Activated T-helper 1 cell treated with anti-CD3 and anti-CD28 coated beads, Interleukin-12 subunit alpha, Interleukin-12 subunit beta, Interleukin-2, Interleukin-4 antibody, amounts not matched to agents 30 ng/mL and 10 ng/mL and 1 ng/mL, durations not matched to agents 14 hours and 24 hours and 36 hours (primary cell): Measurements from ENCODE around the gene OSMR. TPM values are rescaled to one million over a fixed set of nuclear protein-coding genes. Genes with fewer than 3 reads are reported as not detected.

Experiments
- DNase-seq: peaks from one replicate; pipeline ENCODE4 v3.0.0; 2021; ENCODE audit warnings: low spot score
- H3K27ac Mint-ChIP-seq: one replicate; pipeline ENCODE4 v1.8.0; 2021; ENCODE audit warnings: mild to moderate bottlenecking, mixed read lengths
- H3K27me3 Mint-ChIP-seq: one replicate; pipeline ENCODE4 v1.8.0; 2022; ENCODE audit warnings: mild to moderate bottlenecking, moderate library complexity, mixed read lengths; ENCODE audit not compliant: insufficient read depth
- H3K36me3 Mint-ChIP-seq: one replicate; pipeline ENCODE4 v1.8.0; 2021; ENCODE audit warnings: low read depth, mixed read lengths
- H3K4me1 Mint-ChIP-seq: one replicate; pipeline ENCODE4 v1.8.0; 2021; ENCODE audit warnings: low read depth, mixed read lengths
- H3K4me3 Mint-ChIP-seq: one replicate; pipeline ENCODE4 v1.8.0; 2021; ENCODE audit warnings: mild to moderate bottlenecking, moderate library complexity, mixed read lengths
- H3K9me3 Mint-ChIP-seq: one replicate; pipeline ENCODE4 v1.8.0; 2021; ENCODE audit warnings: mixed read lengths
- intact Hi-C: fragments of 100-400 bp; cut with micrococcal nuclease; formaldehyde crosslinking; loops from one replicate; pipeline ENCODE4 v1.15.1; 2024
- total RNA-seq: library from RNA; stranded (reverse); gene quantifications from 2 replicates; pipeline ENCODE4 v1.2.3, GENCODE V29; 2022

OSMR gene
- total RNA-seq, 1 donor from 2014 or later, result not detected

GRCh38 chr5:38867032-38867398 lies 21.2 kb downstream of the OSMR start:
- H3K9me3 Mint-ChIP-seq, result peaks cover 19% of the 10 kb centered on the region
- DNase-seq, result no peak
- intact Hi-C loops, result no loop called here
- no peaks in the 10 kb centered on the region for H3K4me1 Mint-ChIP-seq
- H3K4me3 Mint-ChIP-seq, result no peak overlapping the region
- H3K27me3 Mint-ChIP-seq, result no peaks in the 10 kb centered on the region
- H3K36me3 Mint-ChIP-seq, result no peaks in the 10 kb centered on the region
- no peak overlapping the region for H3K27ac Mint-ChIP-seq

GRCh38 chr5:38867416-38867815 lies 21.6 kb downstream of the OSMR start:
- no peak for DNase-seq
- no peaks in the 10 kb centered on the region for H3K27me3 Mint-ChIP-seq
- H3K4me3 Mint-ChIP-seq, result no peak overlapping the region
- H3K27ac Mint-ChIP-seq, result no peak overlapping the region
- peaks cover 19% of the 10 kb centered on the region for H3K9me3 Mint-ChIP-seq
- intact Hi-C loops, result no loop called here
- H3K36me3 Mint-ChIP-seq, result no peaks in the 10 kb centered on the region
- no peaks in the 10 kb centered on the region for H3K4me1 Mint-ChIP-seq

GRCh38 chr5:38870595-38870994 lies 24.8 kb downstream of the OSMR start:
- intact Hi-C loops, result no loop called here
- no peaks in the 10 kb centered on the region for H3K27me3 Mint-ChIP-seq
- no peak overlapping the region for H3K4me3 Mint-ChIP-seq
- no peaks in the 10 kb centered on the region for H3K9me3 Mint-ChIP-seq
- no peaks in the 10 kb centered on the region for H3K36me3 Mint-ChIP-seq
- no peak for DNase-seq
- H3K27ac Mint-ChIP-seq, result no peak overlapping the region
- H3K4me1 Mint-ChIP-seq, result no peaks in the 10 kb centered on the region

- Mint-ChIP-seq H3K9me3 (no peaks in the 10 kb centered on the region), H3K4me1 (no peaks in the 10 kb centered on the region), H3K4me3 (no peak overlapping the region), H3K27me3 (no peaks in the 10 kb centered on the region), H3K36me3 (no peaks in the 10 kb centered on the region), H3K27ac (no peak overlapping the region)
- no peak for DNase-seq
- intact Hi-C loops, result no loop called here
Observed at GRCh38 chr5:38871058-38871605, 25.3 kb downstream of the OSMR start.

GRCh38 chr5:38871790-38872551 lies 26.2 kb downstream of the OSMR start:
- Mint-ChIP-seq H3K36me3 (no peaks in the 10 kb centered on the region), H3K27me3 (no peaks in the 10 kb centered on the region), H3K27ac (no peak overlapping the region), H3K9me3 (no peaks in the 10 kb centered on the region), H3K4me3 (no peak overlapping the region), H3K4me1 (no peaks in the 10 kb centered on the region)
- DNase-seq, result no peak
- intact Hi-C loops, result no loop called here

- peaks cover 3% of the 10 kb centered on the region for H3K27me3 Mint-ChIP-seq
- H3K4me1 Mint-ChIP-seq, result no peaks in the 10 kb centered on the region
Observed at GRCh38 chr5:38872826-38873225, 27.0 kb downstream of the OSMR start.

GRCh38 chr5:38874948-38875456 lies 29.2 kb downstream of the OSMR start:
- DNase-seq, result no peak
- Mint-ChIP-seq H3K9me3 (no peaks in the 10 kb centered on the region), H3K4me3 (no peak overlapping the region), H3K36me3 (no peaks in the 10 kb centered on the region), H3K4me1 (no peaks in the 10 kb centered on the region), H3K27me3 (peaks cover 3% of the 10 kb centered on the region), H3K27ac (no peak overlapping the region)
- intact Hi-C loops, result no loop called here

More at GRCh38 chr5:38872826-38873225, 27.0 kb downstream of the OSMR start:
- no peak overlapping the region for H3K4me3 Mint-ChIP-seq
- intact Hi-C loops, result no loop called here
- DNase-seq, result no peak
- no peaks in the 10 kb centered on the region for H3K9me3 Mint-ChIP-seq
- no peaks in the 10 kb centered on the region for H3K36me3 Mint-ChIP-seq
- no peak overlapping the region for H3K27ac Mint-ChIP-seq

GRCh38 chr5:38878391-38879077 lies 32.7 kb downstream of the OSMR start:
- Mint-ChIP-seq H3K36me3 (no peaks in the 10 kb centered on the region), H3K27ac (no peak overlapping the region), H3K27me3 (peaks cover 3% of the 10 kb centered on the region), H3K4me3 (no peak overlapping the region), H3K4me1 (no peaks in the 10 kb centered on the region), H3K9me3 (no peaks in the 10 kb centered on the region)
- intact Hi-C loops, result no loop called here
- no peak for DNase-seq

- DNase-seq, result no peak
- no peak overlapping the region for H3K4me3 Mint-ChIP-seq
- intact Hi-C loops, result no loop called here
Observed at GRCh38 chr5:38879078-38879460, 33.3 kb downstream of the OSMR start.

GRCh38 chr5:38883842-38884241 lies 38.0 kb downstream of the OSMR start:
- no peak for DNase-seq
- H3K9me3 Mint-ChIP-seq, result no peaks in the 10 kb centered on the region
- peaks cover 4% of the 10 kb centered on the region for H3K27me3 Mint-ChIP-seq
- no peak overlapping the region for H3K4me3 Mint-ChIP-seq
- H3K27ac Mint-ChIP-seq, result no peak overlapping the region
- intact Hi-C loops, result no loop called here
- H3K36me3 Mint-ChIP-seq, result no peaks in the 10 kb centered on the region
- no peaks in the 10 kb centered on the region for H3K4me1 Mint-ChIP-seq

More at GRCh38 chr5:38879078-38879460, 33.3 kb downstream of the OSMR start:
- H3K4me1 Mint-ChIP-seq, result no peaks in the 10 kb centered on the region
- H3K27me3 Mint-ChIP-seq, result peaks cover 3% of the 10 kb centered on the region
- no peaks in the 10 kb centered on the region for H3K36me3 Mint-ChIP-seq
- no peak overlapping the region for H3K27ac Mint-ChIP-seq
- no peaks in the 10 kb centered on the region for H3K9me3 Mint-ChIP-seq

- no peaks in the 10 kb centered on the region for H3K9me3 Mint-ChIP-seq
- peaks cover 8% of the 10 kb centered on the region for H3K27me3 Mint-ChIP-seq
- H3K36me3 Mint-ChIP-seq, result no peaks in the 10 kb centered on the region
- no peaks in the 10 kb centered on the region for H3K4me1 Mint-ChIP-seq
- no peak overlapping the region for H3K4me3 Mint-ChIP-seq
- no peak overlapping the region for H3K27ac Mint-ChIP-seq
- intact Hi-C loops, result no loop called here
- DNase-seq, result no peak
Observed at GRCh38 chr5:38885208-38885607, 39.4 kb downstream of the OSMR start.

- intact Hi-C loops, result no loop called here
- Mint-ChIP-seq H3K36me3 (no peaks in the 10 kb centered on the region), H3K9me3 (no peaks in the 10 kb centered on the region), H3K4me3 (no peak overlapping the region), H3K27me3 (peaks cover 11% of the 10 kb centered on the region), H3K4me1 (no peaks in the 10 kb centered on the region), H3K27ac (no peak overlapping the region)
- DNase-seq, result no peak
Observed at GRCh38 chr5:38888041-38888440, 42.2 kb downstream of the OSMR start.

GRCh38 chr5:38889424-38889823 lies 43.6 kb downstream of the OSMR start:
- Mint-ChIP-seq H3K4me1 (no peaks in the 10 kb centered on the region), H3K27me3 (peaks cover 16% of the 10 kb centered on the region), H3K27ac (no peak overlapping the region), H3K4me3 (no peak overlapping the region), H3K36me3 (no peaks in the 10 kb centered on the region), H3K9me3 (no peaks in the 10 kb centered on the region)
- DNase-seq, result no peak
- intact Hi-C loops, result no loop called here
